HG02885 (cell line): ENCODE data around the gene PRAMEF2.
"Not testable (repeated sequence)": the region's sequence is repeated elsewhere in the genome, so short reads cannot be mapped to it uniquely, and the experiment has no call there.

Source experiments
- ATAC-seq: cut with Tn5 transposase; IDR thresholded peaks from one replicate; pipeline ENCODE4 v1.9.1; 2021; ENCODE audit warnings: mild to moderate bottlenecking; ENCODE audit not compliant: unreplicated experiment, poor library complexity

Gene PRAMEF2

GRCh38 chr1:12856786-12857185, at the start of gene PRAMEF2:
Gene PRAMEF2 (plus strand): TSS chr1:12857086. CDS start chr1:12859010, 1,924 bp downstream.
- not testable (repeated sequence) for ATAC-seq

DNA sequence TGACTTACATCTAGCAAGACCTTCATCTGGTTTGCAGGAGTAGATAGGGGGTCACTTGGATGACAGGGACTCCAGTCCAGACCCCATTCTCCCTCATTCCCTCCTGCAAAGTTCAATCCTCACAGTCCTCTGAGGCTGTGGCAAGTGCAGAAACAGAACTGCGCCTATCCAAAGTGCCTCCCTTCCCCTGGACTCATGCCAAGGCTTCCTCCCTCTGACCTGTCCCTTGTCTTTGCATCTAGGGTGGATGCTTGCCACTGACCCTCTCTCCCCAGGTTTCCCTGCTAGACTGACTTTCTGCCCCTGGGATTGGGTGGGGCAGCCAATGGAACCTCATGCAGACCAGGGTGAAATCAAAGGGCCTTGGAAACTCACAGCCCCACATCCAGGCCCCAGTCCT, 47.0 kb upstream of the PRAMEF2 start:
- ATAC-seq = no peak

DNA sequence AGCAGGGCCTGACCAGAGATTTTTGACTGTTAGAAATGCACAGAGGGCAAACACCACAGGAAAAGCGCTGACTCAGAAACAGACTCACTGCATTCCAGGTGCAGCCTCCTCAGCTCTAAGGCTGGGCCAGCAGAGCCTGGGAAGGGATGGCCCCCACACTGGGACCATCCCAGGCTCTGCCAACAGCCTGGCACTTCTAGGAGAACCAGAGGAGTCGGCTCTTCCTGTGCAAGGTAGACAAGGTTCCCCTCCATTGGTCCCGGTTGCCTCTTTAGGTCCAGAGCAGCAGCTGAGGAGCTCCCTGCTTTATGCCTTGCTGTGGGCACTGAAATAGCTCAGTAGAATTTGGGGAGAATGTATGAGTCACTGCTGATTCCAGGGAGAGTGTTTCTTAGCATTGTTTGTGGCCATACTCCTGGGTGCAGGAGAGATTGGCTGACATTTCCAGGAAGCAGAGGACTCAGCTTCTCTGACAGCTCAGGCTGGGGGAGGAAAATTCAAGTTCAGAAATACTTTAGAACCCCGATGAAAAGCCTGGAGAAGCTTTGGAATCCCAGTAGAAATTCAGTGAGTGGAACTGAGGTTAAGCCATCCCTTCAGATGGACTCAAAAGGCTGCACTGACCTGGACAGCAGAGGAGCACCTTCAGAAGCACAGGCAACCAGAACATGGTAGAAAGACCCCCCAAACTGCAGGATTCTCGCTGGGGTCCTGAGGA, 46.0 kb upstream of the PRAMEF2 start:
- no peak for ATAC-seq

GRCh38 chr1:12811409-12811784, 45.5 kb upstream of the PRAMEF2 start:
- no peak for ATAC-seq

GRCh38 chr1:12819061-12819460, 37.8 kb upstream of the PRAMEF2 start:
- not testable (repeated sequence) for ATAC-seq

DNA sequence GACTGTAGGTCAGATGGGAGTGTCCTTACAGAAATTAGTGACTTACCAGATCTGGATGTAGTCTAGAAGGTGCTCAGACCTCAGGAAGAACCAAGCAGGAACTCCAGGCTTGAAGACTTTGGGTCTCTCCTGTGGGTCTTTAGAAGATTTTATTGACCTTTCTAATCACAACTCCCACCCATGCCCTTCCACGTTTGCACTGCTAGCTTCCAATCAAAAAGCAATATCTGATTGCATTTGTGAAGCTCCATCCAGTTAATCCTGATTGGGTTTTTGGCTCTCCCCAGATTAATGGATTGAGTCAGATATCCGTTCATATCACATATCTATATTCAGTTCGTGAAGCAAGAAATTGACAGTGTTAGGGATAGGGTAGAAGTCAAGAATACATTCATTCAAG, 25.6 kb upstream of the PRAMEF2 start, which contains the start of gene PRAMEF11:
Gene PRAMEF11 (minus strand): TSS at position 101 of the 400 bp plus-strand sequence. CDS start 2,621 bp downstream, outside the sequence.
- not testable (repeated sequence) for ATAC-seq

DNA sequence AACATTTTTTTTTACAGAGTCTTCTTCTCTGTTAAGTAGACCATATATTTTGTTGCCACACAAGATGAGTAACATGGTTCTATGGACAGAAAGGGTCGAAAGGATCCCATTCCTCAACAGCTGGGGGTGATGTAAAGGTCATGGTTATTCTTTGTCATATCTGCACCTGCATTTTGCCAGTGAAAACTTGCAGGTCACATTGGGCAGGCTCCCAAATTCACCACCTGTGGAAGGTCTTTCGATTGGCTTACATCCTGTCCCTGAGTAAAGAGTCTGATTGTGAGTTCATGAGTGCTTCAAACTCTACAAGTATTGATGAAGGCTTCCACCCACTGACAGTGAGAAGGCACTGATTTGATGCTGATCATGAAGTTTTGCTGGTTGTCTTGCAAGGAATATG, 23.6 kb upstream of the PRAMEF2 start:
- not testable (repeated sequence) for ATAC-seq

GRCh38 chr1:12848620-12849019, 8.3 kb upstream of the PRAMEF2 start, which contains the start of gene HNRNPCL1:
Gene HNRNPCL1 (minus strand): TSS chr1:12848720. CDS start chr1:12848289, 431 bp downstream.
- ATAC-seq = not testable (repeated sequence)

GRCh38 chr1:12851779-12852178, 5.1 kb upstream of the PRAMEF2 start:
- no peak for ATAC-seq

GRCh38 chr1:12863131-12863880, 6.4 kb downstream of the PRAMEF2 start:
- not testable (repeated sequence) for ATAC-seq

DNA sequence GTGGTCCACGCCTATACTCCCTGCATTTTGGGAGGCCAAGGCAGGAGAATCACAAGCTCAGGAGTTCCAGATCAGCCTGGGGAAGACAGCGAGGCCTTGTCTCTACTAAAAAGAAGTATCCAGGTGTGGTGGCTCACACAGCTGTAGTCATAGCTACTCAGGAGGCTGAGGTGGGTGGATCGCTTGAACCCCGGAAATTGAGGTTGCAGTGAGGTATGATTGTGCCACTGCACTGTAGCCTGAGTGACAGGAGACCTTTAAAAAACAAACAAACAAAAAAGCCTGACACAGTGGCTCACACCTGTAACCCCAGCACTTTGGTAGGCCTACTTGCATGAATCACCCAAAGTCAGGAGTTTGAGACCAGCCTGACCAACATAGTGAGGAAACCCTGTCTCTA, 21.6 kb downstream of the PRAMEF2 start:
- ATAC-seq = not testable (repeated sequence)

DNA sequence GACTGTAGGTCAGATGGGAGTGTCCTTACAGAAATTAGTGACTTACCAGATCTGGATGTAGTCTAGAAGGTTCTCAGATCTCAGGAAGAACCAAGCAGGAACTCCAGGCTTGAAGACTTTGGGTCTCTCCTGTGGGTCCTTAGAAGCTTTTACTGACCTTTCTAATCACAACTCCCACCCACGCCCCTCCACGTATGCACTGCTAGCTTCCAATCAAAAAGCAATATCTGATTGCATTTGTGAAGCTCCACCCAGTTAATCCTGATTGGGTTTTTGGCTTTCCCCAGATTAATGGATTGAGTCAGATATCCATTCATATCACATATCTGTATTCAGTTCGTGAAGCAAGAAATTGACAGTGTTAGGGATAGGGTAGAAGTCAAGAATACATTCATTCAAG, 29.2 kb downstream of the PRAMEF2 start, which contains the start of gene PRAMEF4:
Gene PRAMEF4 (minus strand): TSS at position 101 of the 400 bp plus-strand sequence. CDS start 2,807 bp downstream, outside the sequence.
- ATAC-seq = not testable (repeated sequence)

GRCh38 chr1:12898170-12898569, 41.3 kb downstream of the PRAMEF2 start, which contains the start of gene PRAMEF10:
Gene PRAMEF10 (minus strand): TSS chr1:12898270. CDS start chr1:12895847, 2,423 bp downstream.
- not testable (repeated sequence) for ATAC-seq

DNA sequence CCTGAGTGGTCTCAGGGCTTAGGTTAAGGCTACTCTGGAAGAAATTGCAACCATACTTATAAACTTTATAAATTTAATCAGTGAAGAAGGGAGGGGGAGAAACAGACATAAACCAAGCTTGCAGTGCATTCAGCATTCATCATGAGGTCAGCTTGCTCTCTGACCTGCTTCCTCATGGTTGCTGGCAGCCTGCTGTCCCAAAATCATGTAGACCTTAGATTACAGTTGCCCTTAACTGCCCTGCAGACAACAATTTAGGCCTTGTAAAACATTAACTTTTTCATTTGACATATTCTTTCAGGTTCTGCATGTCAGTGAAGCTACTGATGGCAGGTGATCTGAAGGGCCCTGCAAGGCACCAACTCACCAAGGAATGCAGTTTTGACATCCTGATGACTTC, 42.3 kb downstream of the PRAMEF2 start:
- ATAC-seq = not testable (repeated sequence)

GRCh38 chr1:12903793-12904572, 47.1 kb downstream of the PRAMEF2 start:
- ATAC-seq = not testable (repeated sequence)
